ENCODE data around the gene GIPC1.

GIPC1 gene

DNA sequence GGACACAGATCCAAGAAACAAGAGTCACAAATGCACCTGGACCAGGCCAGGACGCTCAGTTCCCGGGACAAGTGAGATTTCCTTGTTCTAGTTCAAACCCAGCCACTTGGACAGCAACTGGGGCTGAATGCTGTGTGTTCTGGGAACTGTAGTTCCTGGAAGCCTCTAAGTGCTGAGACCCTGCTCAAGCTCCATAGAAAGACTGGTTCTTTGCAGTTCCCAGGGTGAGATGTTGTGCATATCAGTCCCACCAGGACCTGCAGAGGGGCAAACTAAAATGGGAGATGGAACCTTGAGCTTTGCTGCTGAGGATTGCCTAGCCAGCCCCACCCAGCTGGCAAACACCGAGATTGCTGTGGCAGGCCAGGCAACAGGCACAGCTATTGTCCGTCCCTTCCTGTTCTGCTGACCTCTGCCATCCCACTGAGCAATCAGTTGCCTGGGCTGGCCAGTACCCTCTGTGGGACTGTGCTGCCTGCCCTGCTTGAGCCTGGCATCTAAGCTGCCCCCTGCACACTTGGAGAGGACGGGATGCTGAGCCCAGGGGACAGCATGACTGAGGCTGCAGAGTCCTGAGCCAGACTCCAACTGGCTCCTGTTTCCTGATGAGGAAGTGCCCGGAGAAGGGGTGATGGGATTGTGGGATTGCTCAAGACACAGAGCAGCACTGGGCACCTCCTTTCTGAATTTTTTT, 1.4 kb upstream of the GIPC1 start:
- DNase-seq, result peak in 8 of 10 donors; percentile 27 to 93 (median 64)
- intact Hi-C loops (cut with DNase I), result loop anchor here (2.0 kb wide), 1 partner anchor 19 kb away; no protein-coding TSS in a partner anchor

GRCh38 chr19:14496834-14497227, 904 bp upstream of the GIPC1 start:
- intact Hi-C loops (cut with DNase I), result loop anchor here (2.0 kb wide), 1 partner anchor 20 kb away; no protein-coding TSS in a partner anchor
- DNase-seq, result no peak

GRCh38 chr19:14495672-14496028, 277 bp downstream of the GIPC1 start:
- intact Hi-C loops (cut with DNase I), result loop anchor here (2.0 kb wide), 1 partner anchor 21 kb away; no protein-coding TSS in a partner anchor

GRCh38 chr19:14494910-14495671, 836 bp downstream of the GIPC1 start:
- no peak for DNase-seq
- intact Hi-C loops (cut with DNase I), result no loop called here

More at GRCh38 chr19:14495672-14496028, 277 bp downstream of the GIPC1 start:
- DNase-seq, result no peak

GRCh38 chr19:14494411-14494810, 1.5 kb downstream of the GIPC1 start:
- intact Hi-C loops (cut with DNase I), result no loop called here
- no peak for DNase-seq

GRCh38 chr19:14492756-14493337, 3.1 kb downstream of the GIPC1 start:
- intact Hi-C loops (cut with DNase I), result no loop called here
- DNase-seq, result no peak

DNA sequence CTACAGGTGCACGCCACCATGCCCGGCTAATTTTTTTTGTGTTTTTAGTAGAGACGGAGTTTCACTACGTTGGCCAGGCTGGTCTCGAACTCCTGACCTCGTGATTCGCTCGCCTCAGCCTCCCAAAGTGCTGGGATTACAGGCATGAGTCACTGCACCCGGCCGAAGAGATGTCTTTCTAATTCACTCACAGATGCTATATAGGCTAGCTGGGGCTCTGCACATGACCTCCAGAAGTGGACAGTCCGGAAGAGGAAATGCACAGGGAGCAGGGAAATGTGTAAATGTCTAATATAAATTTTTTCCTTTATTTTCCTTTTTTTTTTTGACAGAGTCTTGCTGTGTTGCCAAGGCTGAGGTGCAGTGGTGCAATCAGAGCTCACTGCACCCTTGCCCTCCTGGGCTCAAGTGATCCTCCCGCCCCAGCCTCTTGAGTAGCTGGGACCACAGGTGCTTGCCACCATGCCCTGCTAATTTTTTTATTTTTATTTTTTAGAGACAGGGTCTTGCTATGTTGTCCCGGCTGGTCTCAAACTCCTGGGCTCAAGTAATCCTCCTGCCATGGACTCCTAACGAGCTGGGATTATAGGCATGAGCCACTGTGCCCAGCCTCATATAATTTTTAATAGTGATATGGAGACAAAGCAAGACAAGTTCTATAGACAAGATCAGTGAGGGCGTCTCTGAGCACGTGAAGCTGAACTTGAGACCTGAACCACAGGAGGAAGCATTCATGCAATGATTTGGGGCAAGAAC, 8.4 kb downstream of the GIPC1 start:
- DNase-seq, result no peak
- intact Hi-C loops (cut with DNase I), result no loop called here

- intact Hi-C loops (cut with DNase I), result no loop called here
- peak in 1 of 10 donors; percentile 72 for DNase-seq
Measured at GRCh38 chr19:14482172-14482941, 13.6 kb downstream of the GIPC1 start.

- no peak for DNase-seq
- intact Hi-C loops (cut with DNase I), result no loop called here
Measured at GRCh38 chr19:14480700-14481079, 15.2 kb downstream of the GIPC1 start.

DNA sequence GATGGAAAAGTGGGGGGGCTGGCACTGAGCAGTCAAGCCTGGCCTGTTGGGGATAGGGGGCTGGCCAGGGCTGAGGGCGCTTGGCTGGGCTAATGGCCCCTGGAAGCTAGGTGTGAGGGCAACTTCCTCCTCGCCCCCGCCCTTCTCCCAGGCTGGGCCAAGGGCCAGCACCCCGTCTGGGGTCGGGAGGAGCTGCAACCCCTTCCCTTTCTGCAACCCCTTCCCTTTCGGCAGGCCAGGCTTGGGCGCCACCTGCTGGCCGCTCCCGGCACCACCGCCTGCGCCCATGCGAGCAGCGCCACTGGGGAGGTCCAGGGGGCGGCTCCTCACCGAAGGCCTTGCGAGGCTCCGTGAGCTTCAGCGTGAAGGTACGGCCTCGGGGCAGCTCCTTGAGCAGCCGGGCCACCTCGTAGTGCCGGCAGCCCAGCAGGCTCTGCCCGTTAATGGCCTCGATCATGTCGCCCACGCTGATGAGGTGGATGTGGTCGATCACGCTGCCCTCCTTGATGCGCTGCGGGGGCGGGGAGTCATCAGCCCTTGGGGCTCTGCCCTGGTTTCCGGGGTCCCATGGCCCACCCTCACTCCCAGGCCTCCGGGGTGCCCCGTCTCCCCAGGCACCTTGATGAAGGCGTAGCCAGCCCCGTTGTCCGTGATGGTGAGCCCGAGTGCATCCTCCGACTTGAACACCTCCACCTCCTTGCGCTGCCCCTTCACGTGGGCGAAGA, 15.8 kb downstream of the GIPC1 start:
- peak in 7 of 10 donors; percentile 39 to 94 (median 59) for DNase-seq
- intact Hi-C loops (cut with DNase I), result no loop called here

- intact Hi-C loops (cut with DNase I), result no loop called here
Measured at GRCh38 chr19:14479309-14479974, 16.5 kb downstream of the GIPC1 start.

GRCh38 chr19:14478113-14478545, 17.8 kb downstream of the GIPC1 start:
- intact Hi-C loops (cut with DNase I), result no loop called here
- peak in 1 of 10 donors; percentile 52 for DNase-seq

More at GRCh38 chr19:14479309-14479974, 16.5 kb downstream of the GIPC1 start:
- peak in 1 of 10 donors; percentile 70 for DNase-seq

- intact Hi-C loops (cut with DNase I), result no loop called here
- DNase-seq, result peak in 1 of 10 donors; percentile 18
Measured at GRCh38 chr19:14477418-14478112, 18.4 kb downstream of the GIPC1 start.

- intact Hi-C loops (cut with DNase I), result no loop called here
Measured at GRCh38 chr19:14476673-14477401, 19.1 kb downstream of the GIPC1 start.

GRCh38 chr19:14476327-14476672, 19.6 kb downstream of the GIPC1 start:
- peak in 1 of 10 donors; percentile 57 for DNase-seq
- intact Hi-C loops (cut with DNase I), result no loop called here

More at GRCh38 chr19:14476673-14477401, 19.1 kb downstream of the GIPC1 start:
- DNase-seq, result peak in 1 of 10 donors; percentile 60

- peak in 1 of 10 donors; percentile 52 for DNase-seq
- intact Hi-C loops (cut with DNase I), result no loop called here
Measured at GRCh38 chr19:14475251-14476073, 20.5 kb downstream of the GIPC1 start, which contains the start of gene PTGER1. TSS of gene PTGER1 (minus strand) at chr19:14475354. CDS start at chr19:14474320, 1,034 bp downstream.

All from posterior cingulate gyrus (tissue), 11 donors.